Measurements from ENCODE around the gene TTLL11. TPM values are rescaled to one million over a fixed set of nuclear protein-coding genes. Genes with fewer than 3 reads are reported as not detected.
"Not testable (repeated sequence)": the region's sequence is repeated elsewhere in the genome, so short reads cannot be mapped to it uniquely, and the experiment has no call there.

TTLL11 gene
- total RNA-seq, 1 donor from 2014 or later = 23.6 TPM

- DNase-seq (ENCODE audit: low spot score in 2 of 2) = peak in 1 of 2 donors; percentile 36
- no peak for FAIRE-seq
These were observed 32.6 kb upstream of the TTLL11 start for GRCh38 chr9:122125509-122126330.

- FAIRE-seq = peak; percentile 69
- DNase-seq (ENCODE audit: low spot score in 2 of 2) = peak; percentile 89 to 92
These were observed 32.0 kb upstream of the TTLL11 start for GRCh38 chr9:122125158-122125508.

GRCh38 chr9:122124528-122124927 is 31.4 kb upstream of the TTLL11 start:
- DNase-seq (ENCODE audit: low spot score in 2 of 2) = no peak
- no peak for FAIRE-seq

- no peak for FAIRE-seq
- DNase-seq (ENCODE audit: low spot score in 2 of 2) = no peak
These were observed 30.9 kb upstream of the TTLL11 start for GRCh38 chr9:122124048-122124447.

GRCh38 chr9:122122903-122123632 is 30.0 kb upstream of the TTLL11 start:
- DNase-seq (ENCODE audit: low spot score in 2 of 2) = peak; percentile 79 to 82
- no peak for FAIRE-seq

GRCh38 chr9:122122468-122122867 is 29.4 kb upstream of the TTLL11 start:
- DNase-seq (ENCODE audit: low spot score in 2 of 2) = no peak
- no peak for FAIRE-seq

- no peak for DNase-seq (ENCODE audit: low spot score in 2 of 2)
- no peak for FAIRE-seq
These were observed 28.8 kb upstream of the TTLL11 start for GRCh38 chr9:122121931-122122330.

- DNase-seq (ENCODE audit: low spot score in 2 of 2) (no peak), FAIRE-seq (no peak)
These were observed 28.3 kb upstream of the TTLL11 start for GRCh38 chr9:122121391-122121790.

GRCh38 chr9:122120316-122121071 is 27.4 kb upstream of the TTLL11 start:
- FAIRE-seq = no peak
- no peak for DNase-seq (ENCODE audit: low spot score in 2 of 2)

GRCh38 chr9:122119721-122120120 is 26.6 kb upstream of the TTLL11 start:
- no peak for DNase-seq (ENCODE audit: low spot score in 2 of 2)
- FAIRE-seq = no peak

GRCh38 chr9:122119166-122119521 is 26.0 kb upstream of the TTLL11 start:
- no peak for FAIRE-seq

GRCh38 chr9:122118343-122119165 is 25.4 kb upstream of the TTLL11 start:
- FAIRE-seq = no peak
- no peak for DNase-seq (ENCODE audit: low spot score in 2 of 2)

More at GRCh38 chr9:122119166-122119521, 26.0 kb upstream of the TTLL11 start:
- no peak for DNase-seq (ENCODE audit: low spot score in 2 of 2)

GRCh38 chr9:122117241-122117640 is 24.1 kb upstream of the TTLL11 start:
- FAIRE-seq; DNase-seq (ENCODE audit: low spot score in 2 of 2): not testable (repeated sequence)

GRCh38 chr9:122116448-122117173 is 23.5 kb upstream of the TTLL11 start:
- no peak for FAIRE-seq
- DNase-seq (ENCODE audit: low spot score in 2 of 2) = no peak

- FAIRE-seq (no peak), DNase-seq (ENCODE audit: low spot score in 2 of 2) (no peak)
These were observed 22.9 kb upstream of the TTLL11 start for GRCh38 chr9:122116040-122116439.

GRCh38 chr9:122115176-122116035 is 22.3 kb upstream of the TTLL11 start:
- FAIRE-seq (no peak), DNase-seq (ENCODE audit: low spot score in 2 of 2) (no peak)

GRCh38 chr9:122113574-122113973 is 20.5 kb upstream of the TTLL11 start:
- no peak for DNase-seq (ENCODE audit: low spot score in 2 of 2)

GRCh38 chr9:122112238-122112637 is 19.1 kb upstream of the TTLL11 start:
- FAIRE-seq (no peak), DNase-seq (ENCODE audit: low spot score in 2 of 2) (no peak)

More at GRCh38 chr9:122113574-122113973, 20.5 kb upstream of the TTLL11 start:
- no peak for FAIRE-seq

All from frontal cortex (tissue), 4 donors.